ENCODE measurements around the gene HTT.

HTT gene

GRCh38 chr4:3234171-3235029, 159.9 kb downstream of the HTT start:
- no peaks in the 10 kb centered on the region for H3K9me3 Mint-ChIP-seq
- peaks cover 29% of the 10 kb centered on the region for H3K36me3 Mint-ChIP-seq (ENCODE audit: low read depth)
- no peak overlapping the region for H3K4me3 Mint-ChIP-seq
- no peaks in the 10 kb centered on the region for H3K4me1 Mint-ChIP-seq (ENCODE audit: low read depth)
- no peak overlapping the region for H3K27ac Mint-ChIP-seq
- H3K27me3 Mint-ChIP-seq (ENCODE audit: low read depth), result no peaks in the 10 kb centered on the region

- Mint-ChIP-seq H3K36me3 (ENCODE audit: low read depth) (peaks cover 23% of the 10 kb centered on the region), H3K27ac (no peak overlapping the region), H3K4me3 (no peak overlapping the region), H3K27me3 (ENCODE audit: low read depth) (no peaks in the 10 kb centered on the region), H3K4me1 (ENCODE audit: low read depth) (no peaks in the 10 kb centered on the region), H3K9me3 (no peaks in the 10 kb centered on the region)
Observed at GRCh38 chr4:3235030-3235345, 160.5 kb downstream of the HTT start.

- H3K4me3 Mint-ChIP-seq, result no peak overlapping the region
- no peaks in the 10 kb centered on the region for H3K27me3 Mint-ChIP-seq (ENCODE audit: low read depth)
- peaks cover 20% of the 10 kb centered on the region for H3K36me3 Mint-ChIP-seq (ENCODE audit: low read depth)
- no peaks in the 10 kb centered on the region for H3K4me1 Mint-ChIP-seq (ENCODE audit: low read depth)
- no peaks in the 10 kb centered on the region for H3K9me3 Mint-ChIP-seq
- no peak overlapping the region for H3K27ac Mint-ChIP-seq
Observed at GRCh38 chr4:3235581-3235980, 161.1 kb downstream of the HTT start.

- H3K4me1 Mint-ChIP-seq (ENCODE audit: low read depth), result no peaks in the 10 kb centered on the region
- no peak overlapping the region for H3K4me3 Mint-ChIP-seq
- H3K27me3 Mint-ChIP-seq (ENCODE audit: low read depth), result no peaks in the 10 kb centered on the region
- peaks cover 19% of the 10 kb centered on the region for H3K36me3 Mint-ChIP-seq (ENCODE audit: low read depth)
- H3K9me3 Mint-ChIP-seq, result no peaks in the 10 kb centered on the region
- H3K27ac Mint-ChIP-seq, result no peak overlapping the region
Observed at GRCh38 chr4:3236326-3236878, 161.9 kb downstream of the HTT start.

- H3K36me3 Mint-ChIP-seq (ENCODE audit: low read depth), result peaks cover 16% of the 10 kb centered on the region
Observed at GRCh38 chr4:3237266-3237665, 162.8 kb downstream of the HTT start.

GRCh38 chr4:3237712-3238560, 163.5 kb downstream of the HTT start:
- H3K4me3 Mint-ChIP-seq, result no peak overlapping the region
- H3K9me3 Mint-ChIP-seq, result no peaks in the 10 kb centered on the region
- no peaks in the 10 kb centered on the region for H3K27me3 Mint-ChIP-seq (ENCODE audit: low read depth)
- H3K4me1 Mint-ChIP-seq (ENCODE audit: low read depth), result peaks cover 6% of the 10 kb centered on the region
- H3K36me3 Mint-ChIP-seq (ENCODE audit: low read depth), result peaks cover 16% of the 10 kb centered on the region
- H3K27ac Mint-ChIP-seq, result no peak overlapping the region

More at GRCh38 chr4:3237266-3237665, 162.8 kb downstream of the HTT start:
- H3K4me3 Mint-ChIP-seq, result no peak overlapping the region
- no peak overlapping the region for H3K27ac Mint-ChIP-seq
- no peaks in the 10 kb centered on the region for H3K9me3 Mint-ChIP-seq
- H3K27me3 Mint-ChIP-seq (ENCODE audit: low read depth), result no peaks in the 10 kb centered on the region
- no peaks in the 10 kb centered on the region for H3K4me1 Mint-ChIP-seq (ENCODE audit: low read depth)

GRCh38 chr4:3238721-3239120, 164.2 kb downstream of the HTT start:
- peaks cover 12% of the 10 kb centered on the region for H3K4me1 Mint-ChIP-seq (ENCODE audit: low read depth)
- H3K9me3 Mint-ChIP-seq, result no peaks in the 10 kb centered on the region
- H3K27ac Mint-ChIP-seq, result no peak overlapping the region
- H3K4me3 Mint-ChIP-seq, result no peak overlapping the region
- H3K36me3 Mint-ChIP-seq (ENCODE audit: low read depth), result peaks cover 14% of the 10 kb centered on the region
- H3K27me3 Mint-ChIP-seq (ENCODE audit: low read depth), result no peaks in the 10 kb centered on the region

GRCh38 chr4:3239303-3239702, 164.8 kb downstream of the HTT start:
- Mint-ChIP-seq H3K27ac (no peak overlapping the region), H3K4me1 (ENCODE audit: low read depth) (peaks cover 13% of the 10 kb centered on the region), H3K36me3 (ENCODE audit: low read depth) (peaks cover 11% of the 10 kb centered on the region), H3K4me3 (no peak overlapping the region), H3K9me3 (no peaks in the 10 kb centered on the region), H3K27me3 (ENCODE audit: low read depth) (no peaks in the 10 kb centered on the region)

GRCh38 chr4:3239998-3240920, 165.8 kb downstream of the HTT start:
- Mint-ChIP-seq H3K36me3 (ENCODE audit: low read depth) (peaks cover 8% of the 10 kb centered on the region), H3K27me3 (ENCODE audit: low read depth) (no peaks in the 10 kb centered on the region), H3K27ac (no peak overlapping the region), H3K9me3 (no peaks in the 10 kb centered on the region), H3K4me1 (ENCODE audit: low read depth) (peaks cover 13% of the 10 kb centered on the region), H3K4me3 (no peak overlapping the region)

- H3K9me3 Mint-ChIP-seq, result no peaks in the 10 kb centered on the region
- H3K4me3 Mint-ChIP-seq, result no peak overlapping the region
- H3K4me1 Mint-ChIP-seq (ENCODE audit: low read depth), result peaks cover 13% of the 10 kb centered on the region
- no peaks in the 10 kb centered on the region for H3K27me3 Mint-ChIP-seq (ENCODE audit: low read depth)
- H3K36me3 Mint-ChIP-seq (ENCODE audit: low read depth), result peaks cover 8% of the 10 kb centered on the region
- H3K27ac Mint-ChIP-seq, result no peak overlapping the region
Observed at GRCh38 chr4:3240936-3241522, 166.5 kb downstream of the HTT start.

- Mint-ChIP-seq H3K4me3 (no peak overlapping the region), H3K36me3 (ENCODE audit: low read depth) (peaks cover 8% of the 10 kb centered on the region), H3K9me3 (no peaks in the 10 kb centered on the region), H3K27me3 (ENCODE audit: low read depth) (no peaks in the 10 kb centered on the region), H3K27ac (no peak overlapping the region), H3K4me1 (ENCODE audit: low read depth) (peaks cover 13% of the 10 kb centered on the region)
Observed at GRCh38 chr4:3241898-3242524, 167.5 kb downstream of the HTT start.

GRCh38 chr4:3243136-3243780, 168.8 kb downstream of the HTT start:
- Mint-ChIP-seq H3K27ac (peak overlapping the region; percentile 70), H3K36me3 (ENCODE audit: low read depth) (peaks cover 4% of the 10 kb centered on the region), H3K4me1 (ENCODE audit: low read depth) (peaks cover 13% of the 10 kb centered on the region), H3K4me3 (no peak overlapping the region), H3K27me3 (ENCODE audit: low read depth) (no peaks in the 10 kb centered on the region), H3K9me3 (no peaks in the 10 kb centered on the region)

GRCh38 chr4:3244002-3244401, 169.5 kb downstream of the HTT start:
- Mint-ChIP-seq H3K4me1 (ENCODE audit: low read depth) (peaks cover 13% of the 10 kb centered on the region), H3K36me3 (ENCODE audit: low read depth) (peaks cover 1% of the 10 kb centered on the region), H3K27ac (no peak overlapping the region), H3K4me3 (no peak overlapping the region), H3K9me3 (no peaks in the 10 kb centered on the region), H3K27me3 (ENCODE audit: low read depth) (no peaks in the 10 kb centered on the region)
